ENCODE results near the gene PCYOX1L. TPM values are rescaled to one million over a fixed set of nuclear protein-coding genes. Genes with fewer than 3 reads are reported as not detected.
A peak's percentile ranks its signal among the peaks of the same experiment; 100 is the strongest.

PCYOX1L gene
- total RNA-seq, 3 donors from 2014 or later: 3.2 to 6.6 (median 5.2) TPM

DNA sequence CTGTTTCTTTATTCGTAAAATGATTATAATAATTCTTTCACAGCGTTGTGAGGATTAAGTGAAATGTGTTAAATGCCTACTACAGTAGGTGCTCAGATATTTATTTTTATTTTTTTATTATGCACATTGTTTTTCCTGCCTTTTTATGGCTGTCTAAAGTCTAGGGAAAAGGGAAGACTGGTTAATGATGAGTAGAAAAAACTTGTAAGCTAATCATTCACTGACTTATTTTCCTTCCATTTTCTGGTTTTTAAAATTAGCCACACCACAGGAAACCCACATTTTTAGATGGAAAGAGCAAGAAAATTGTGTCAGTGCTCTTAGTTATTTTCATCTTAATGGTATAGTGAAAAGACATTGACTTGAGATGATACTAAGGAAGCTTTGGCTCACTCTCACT lies 3.9 kb upstream of the PCYOX1L start:
- DNase-seq (ENCODE audit: low spot score in 2 of 2): no peak
- TF ChIP-seq POLR2AphosphoS5 (IDR thresholded peaks at IDR 0.05): no peak
- TF ChIP-seq, protein P1, sequence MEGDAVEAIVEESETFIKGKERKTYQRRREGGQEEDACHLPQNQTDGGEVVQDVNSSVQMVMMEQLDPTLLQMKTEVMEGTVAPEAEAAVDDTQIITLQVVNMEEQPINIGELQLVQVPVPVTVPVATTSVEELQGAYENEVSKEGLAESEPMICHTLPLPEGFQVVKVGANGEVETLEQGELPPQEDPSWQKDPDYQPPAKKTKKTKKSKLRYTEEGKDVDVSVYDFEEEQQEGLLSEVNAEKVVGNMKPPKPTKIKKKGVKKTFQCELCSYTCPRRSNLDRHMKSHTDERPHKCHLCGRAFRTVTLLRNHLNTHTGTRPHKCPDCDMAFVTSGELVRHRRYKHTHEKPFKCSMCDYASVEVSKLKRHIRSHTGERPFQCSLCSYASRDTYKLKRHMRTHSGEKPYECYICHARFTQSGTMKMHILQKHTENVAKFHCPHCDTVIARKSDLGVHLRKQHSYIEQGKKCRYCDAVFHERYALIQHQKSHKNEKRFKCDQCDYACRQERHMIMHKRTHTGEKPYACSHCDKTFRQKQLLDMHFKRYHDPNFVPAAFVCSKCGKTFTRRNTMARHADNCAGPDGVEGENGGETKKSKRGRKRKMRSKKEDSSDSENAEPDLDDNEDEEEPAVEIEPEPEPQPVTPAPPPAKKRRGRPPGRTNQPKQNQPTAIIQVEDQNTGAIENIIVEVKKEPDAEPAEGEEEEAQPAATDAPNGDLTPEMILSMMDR (IDR thresholded peaks at IDR 0.05): no peak
- no peak for TF ChIP-seq POLR2A (IDR thresholded peaks at IDR 0.05)
- Histone ChIP-seq H3K36me3 (no peaks in the 10 kb centered on the region), H3K9me3 (no peaks in the 10 kb centered on the region), H3K4me1 (no peaks in the 10 kb centered on the region), H3K27ac (no peak overlapping the region), H3K27me3 (no peaks in the 10 kb centered on the region), H3K4me3 (no peak overlapping the region)
- intact Hi-C loops (cut with DNase I; ENCODE audit: low total_unique reads): no loop called here

DNA sequence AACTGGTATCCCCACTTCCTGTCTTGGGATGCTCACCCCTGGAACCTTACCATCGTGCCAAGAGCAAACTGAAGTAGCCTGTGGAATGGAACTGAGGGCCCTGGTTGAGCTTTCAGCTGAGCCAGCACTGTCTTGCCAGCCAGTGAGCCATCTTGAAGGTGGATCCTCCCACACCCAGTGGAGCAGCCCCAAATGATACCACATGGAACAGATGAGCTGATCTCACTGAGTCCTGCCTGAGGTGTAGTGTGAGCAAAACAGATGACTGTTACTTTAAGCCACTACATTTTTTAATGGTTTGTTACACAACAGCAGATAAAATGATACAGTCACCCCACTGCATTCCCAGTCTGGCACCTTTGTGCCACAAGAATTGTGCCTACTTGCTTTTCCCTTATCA lies 2.2 kb upstream of the PCYOX1L start:
- H3K4me3 ChIP-seq: no peak overlapping the region
- DNase-seq (ENCODE audit: low spot score in 2 of 2): no peak
- H3K27ac ChIP-seq: no peak overlapping the region
- intact Hi-C loops (cut with DNase I; ENCODE audit: low total_unique reads): no loop called here
- H3K4me1 ChIP-seq: no peaks in the 10 kb centered on the region
- no peaks in the 10 kb centered on the region for H3K9me3 ChIP-seq
- TF ChIP-seq POLR2AphosphoS5 (IDR thresholded peaks at IDR 0.05) (no peak), POLR2A (IDR thresholded peaks at IDR 0.05) (no peak)
- TF ChIP-seq, protein P1 (IDR thresholded peaks at IDR 0.05): no peak
- H3K36me3 ChIP-seq: no peaks in the 10 kb centered on the region
- no peaks in the 10 kb centered on the region for H3K27me3 ChIP-seq

DNA sequence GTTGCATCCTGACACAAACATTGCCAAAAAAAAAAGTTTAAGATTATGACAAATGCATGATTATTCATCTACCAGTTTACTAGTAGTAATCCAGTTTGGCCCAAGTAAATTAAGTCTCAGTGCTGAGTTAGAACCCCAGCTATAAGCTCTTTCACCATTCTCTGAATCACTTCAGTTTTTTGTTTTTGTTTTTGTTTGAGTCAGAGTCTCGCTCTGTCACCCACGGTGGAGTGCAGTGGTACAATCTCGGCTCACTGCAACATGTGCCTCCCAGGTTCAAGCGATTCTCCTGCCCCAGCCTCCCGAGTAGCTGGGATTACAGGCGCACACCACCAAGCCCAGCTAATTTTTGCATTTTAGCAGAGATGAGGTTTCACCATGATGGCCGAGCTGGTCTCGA lies 1.5 kb upstream of the PCYOX1L start:
- intact Hi-C loops (cut with DNase I; ENCODE audit: low total_unique reads): no loop called here
- no peaks in the 10 kb centered on the region for H3K4me1 ChIP-seq
- no peak for DNase-seq (ENCODE audit: low spot score in 2 of 2)
- H3K36me3 ChIP-seq: no peaks in the 10 kb centered on the region
- H3K27ac ChIP-seq: no peak overlapping the region
- H3K9me3 ChIP-seq: no peaks in the 10 kb centered on the region
- no peaks in the 10 kb centered on the region for H3K27me3 ChIP-seq
- TF ChIP-seq, protein P1 (IDR thresholded peaks at IDR 0.05): no peak
- no peak for TF ChIP-seq POLR2A (IDR thresholded peaks at IDR 0.05)
- TF ChIP-seq POLR2AphosphoS5 (IDR thresholded peaks at IDR 0.05): no peak
- H3K4me3 ChIP-seq: no peak overlapping the region

DNA sequence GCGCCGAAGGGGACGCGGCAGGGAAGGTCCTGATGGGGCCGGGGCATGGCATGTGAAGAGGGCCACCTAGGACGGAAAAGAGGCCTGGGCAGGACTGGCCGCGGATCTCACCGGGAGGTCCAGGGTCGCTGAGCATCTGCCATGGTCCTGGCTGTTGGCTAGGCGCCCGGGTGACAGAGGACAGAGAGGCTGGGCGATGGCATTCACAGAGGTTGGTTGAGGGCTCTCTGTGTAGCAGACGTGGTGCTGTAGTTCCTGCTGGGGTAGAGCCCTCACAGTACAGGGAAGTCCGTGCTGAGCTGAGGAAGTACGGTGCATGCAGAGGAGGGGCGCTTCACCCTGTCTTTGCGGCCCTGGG lies 427 bp downstream of the PCYOX1L start:
- intact Hi-C loops (cut with DNase I; ENCODE audit: low total_unique reads): no loop called here
- H3K4me1 ChIP-seq: no peaks in the 10 kb centered on the region
- H3K27me3 ChIP-seq: no peaks in the 10 kb centered on the region
- H3K36me3 ChIP-seq: no peaks in the 10 kb centered on the region
- H3K4me3 ChIP-seq: peak overlapping the region; percentile 56 to 87 (median 74)
- H3K9me3 ChIP-seq: no peaks in the 10 kb centered on the region
- TF ChIP-seq POLR2A (IDR thresholded peaks at IDR 0.05): no peak
- TF ChIP-seq, protein P1 (IDR thresholded peaks at IDR 0.05): no peak
- TF ChIP-seq POLR2AphosphoS5 (IDR thresholded peaks at IDR 0.05): no peak
- no peak for DNase-seq (ENCODE audit: low spot score in 2 of 2)
- peak overlapping the region; percentile 57 to 65 for H3K27ac ChIP-seq

DNA sequence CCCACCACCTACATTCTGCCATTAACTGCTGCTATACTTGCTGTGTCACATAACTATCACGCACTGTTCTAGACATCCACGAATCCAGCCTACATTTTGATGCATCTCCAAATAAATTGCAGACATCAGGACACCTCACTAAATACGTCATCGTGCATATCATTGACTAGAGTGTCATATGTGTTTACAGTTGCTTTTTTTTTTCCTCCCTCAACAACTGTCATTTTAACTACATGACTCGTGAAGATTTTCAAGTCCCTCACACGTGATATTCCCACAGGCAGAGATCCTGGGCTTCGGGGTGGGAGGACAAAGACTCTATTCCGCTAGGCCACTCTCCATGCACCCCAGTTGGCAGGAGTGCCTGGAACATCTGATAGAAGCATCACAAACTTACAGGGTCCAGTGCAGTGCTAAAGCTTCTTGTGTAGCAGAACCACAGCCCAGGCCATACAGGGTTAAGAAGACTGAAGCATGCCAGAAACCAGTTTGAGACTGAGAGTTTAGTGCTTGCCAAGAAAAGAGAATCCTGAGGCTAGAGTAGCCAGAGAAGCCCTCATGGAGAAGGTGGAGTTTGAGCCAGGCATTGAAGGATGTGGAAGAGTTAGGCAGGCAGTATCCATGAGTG lies 1.1 kb downstream of the PCYOX1L start:
- Histone ChIP-seq H3K4me3 (no peak overlapping the region), H3K36me3 (no peaks in the 10 kb centered on the region), H3K27me3 (no peaks in the 10 kb centered on the region), H3K4me1 (no peaks in the 10 kb centered on the region), H3K27ac (no peak overlapping the region), H3K9me3 (no peaks in the 10 kb centered on the region)
- no peak for DNase-seq (ENCODE audit: low spot score in 2 of 2)
- intact Hi-C loops (cut with DNase I; ENCODE audit: low total_unique reads): no loop called here
- TF ChIP-seq, protein P1 (IDR thresholded peaks at IDR 0.05): no peak
- no peak for TF ChIP-seq POLR2AphosphoS5 (IDR thresholded peaks at IDR 0.05)
- no peak for TF ChIP-seq POLR2A (IDR thresholded peaks at IDR 0.05)

Data from breast epithelium (tissue), 4 donors.